Upper lobe of left lung (tissue), 6 donors: ENCODE measurements around the gene PIGP. TPM values are rescaled to one million over a fixed set of nuclear protein-coding genes. Genes with fewer than 3 reads are reported as not detected.

Source experiments
- ATAC-seq, 2 donors: fragments of 200-7000 bp; cut with Tn5 transposase; one replicate each; pipeline ENCODE4 v1.9.1; 2022; ENCODE audit warnings: mild to moderate bottlenecking in 2 of 2, moderate library complexity in 2 of 2; ENCODE audit not compliant: low FRiP score in 2 of 2
- DNase-seq, 2 donors: peaks; one replicate each; pipeline ENCODE4 v3.0.0-alpha.2; 2019 to 2020
- H3K27ac ChIP-seq, 4 donors: fragments of 200-600 bp; sonication (generic); one replicate each; pipeline ENCODE4 v1.5.1; 2016 to 2019
- H3K27me3 ChIP-seq, 4 donors: fragments of 200-600 bp; sonication (generic); one replicate each; pipeline ENCODE4 v1.5.1; 2017 to 2019
- H3K36me3 ChIP-seq, 4 donors: fragments of 200-600 bp; sonication (generic); one replicate each; pipeline ENCODE4 v1.5.1; 2016 to 2019
- H3K4me1 ChIP-seq, 4 donors: fragments of 200-600 bp; sonication (generic); one replicate each; pipeline ENCODE4 v1.5.1; 2018 to 2019
- H3K4me3 ChIP-seq, 4 donors: fragments of 200-600 bp; sonication (generic); one replicate each; pipeline ENCODE4 v1.5.1; 2017 to 2019; ENCODE audit warnings: mild to moderate bottlenecking in 2 of 4, moderate library complexity in 1 of 4
- H3K9me3 ChIP-seq, 4 donors: fragments of 200-600 bp; sonication (generic); one replicate each; pipeline ENCODE4 v1.5.1; 2018 to 2019
- EP300 ChIP-seq, 4 donors: sonication (generic); formaldehyde crosslinking; IDR thresholded peaks; one replicate each; pipeline ENCODE4 v1.5.1; 2017; ENCODE audit warnings: antibody characterized with exemption in 4 of 4, control low read depth in 2 of 4
- POLR2A ChIP-seq, 4 donors: fragments of 450-650 bp; IDR thresholded peaks; one replicate each; pipeline ENCODE4 v1.5.1; 2016 to 2017; ENCODE audit warnings: antibody characterized with exemption in 4 of 4, mild to moderate bottlenecking in 2 of 4
- POLR2AphosphoS5 ChIP-seq, 2 donors: sonication (generic); formaldehyde crosslinking; IDR thresholded peaks; one replicate each; pipeline ENCODE4 v1.5.1; 2017; ENCODE audit warnings: antibody characterized with exemption in 2 of 2
- WGBS, 2 donors: methylation state at CpG; one replicate each; pipeline ENCODE4 v1.1.5; 2017 to 2018; 5-methylcytosine and 5-hydroxymethylcytosine counted together
- total RNA-seq, 6 donors: library from RNA; depleted of rRNA in 4 of 6; stranded (reverse); fragments of >200 nt in 4 of 6; gene quantifications; one replicate each; pipeline versions ENCODE4 v1.1.0 to v1.2.1, GENCODE V29; 2016 to 2021
- TF ChIP-seq, protein P1 (sequence below), 6 experiments: fragments of 450-650 bp in 4 of 6; fragments of 200-600 bp in 2 of 6; sonication (generic) in 2 of 6; IDR thresholded peaks; one replicate each; pipeline ENCODE4 v1.5.1; 2016 to 2019; ENCODE audit warnings: antibody characterized with exemption in 6 of 6
- donor health status: DM: no; HTN: no; CAD: no; lungs with moderate emphysema.
- donor health status: DM: no; HTN: yes; CAD: no; lungs with severe emphysema.

Gene PIGP
- total RNA-seq, 6 donors from 2014 or later, result 3.1 to 33.1 (median 12.6) TPM

DNA sequence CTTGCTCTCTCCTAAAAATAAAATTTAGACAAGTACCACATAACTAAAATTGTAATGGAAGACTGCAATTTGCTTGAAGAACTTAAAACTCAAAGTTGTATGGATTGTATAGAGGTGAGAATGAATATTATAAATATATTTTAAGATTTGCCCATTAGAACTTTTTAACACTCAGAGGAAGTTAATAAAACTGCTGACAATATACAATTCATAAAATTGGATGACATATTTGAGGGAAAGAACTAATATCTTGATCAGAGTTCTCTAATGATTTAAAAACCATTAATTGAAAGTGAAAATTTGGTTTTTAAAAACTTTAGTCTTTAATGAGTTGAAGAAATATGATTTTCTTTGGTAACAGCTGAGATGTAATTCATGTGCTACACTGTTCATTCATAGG lies 21.1 kb upstream of the PIGP start:
- no peak for TF ChIP-seq POLR2AphosphoS5 (IDR thresholded peaks at IDR 0.05)
- TF ChIP-seq, protein P1, sequence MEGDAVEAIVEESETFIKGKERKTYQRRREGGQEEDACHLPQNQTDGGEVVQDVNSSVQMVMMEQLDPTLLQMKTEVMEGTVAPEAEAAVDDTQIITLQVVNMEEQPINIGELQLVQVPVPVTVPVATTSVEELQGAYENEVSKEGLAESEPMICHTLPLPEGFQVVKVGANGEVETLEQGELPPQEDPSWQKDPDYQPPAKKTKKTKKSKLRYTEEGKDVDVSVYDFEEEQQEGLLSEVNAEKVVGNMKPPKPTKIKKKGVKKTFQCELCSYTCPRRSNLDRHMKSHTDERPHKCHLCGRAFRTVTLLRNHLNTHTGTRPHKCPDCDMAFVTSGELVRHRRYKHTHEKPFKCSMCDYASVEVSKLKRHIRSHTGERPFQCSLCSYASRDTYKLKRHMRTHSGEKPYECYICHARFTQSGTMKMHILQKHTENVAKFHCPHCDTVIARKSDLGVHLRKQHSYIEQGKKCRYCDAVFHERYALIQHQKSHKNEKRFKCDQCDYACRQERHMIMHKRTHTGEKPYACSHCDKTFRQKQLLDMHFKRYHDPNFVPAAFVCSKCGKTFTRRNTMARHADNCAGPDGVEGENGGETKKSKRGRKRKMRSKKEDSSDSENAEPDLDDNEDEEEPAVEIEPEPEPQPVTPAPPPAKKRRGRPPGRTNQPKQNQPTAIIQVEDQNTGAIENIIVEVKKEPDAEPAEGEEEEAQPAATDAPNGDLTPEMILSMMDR (IDR thresholded peaks at IDR 0.05), result no peak
- TF ChIP-seq POLR2A (IDR thresholded peaks at IDR 0.05), result no peak
- no peak for TF ChIP-seq EP300 (IDR thresholded peaks at IDR 0.05)

GRCh38 chr21:37088186-37088735 lies 15.4 kb upstream of the PIGP start:
- Histone ChIP-seq H3K4me1 (peaks cover 1 to 14% (median 2%) of the 10 kb centered on the region in 4 donors), H3K27ac (no peak overlapping the region), H3K9me3 (no peaks in the 10 kb centered on the region), H3K36me3 (peaks cover 0 to 13% (median 3%) of the 10 kb centered on the region in 4 donors), H3K4me3 (no peak overlapping the region), H3K27me3 (no peaks in the 10 kb centered on the region)
- TF ChIP-seq EP300 (IDR thresholded peaks at IDR 0.05) (no peak), POLR2AphosphoS5 (IDR thresholded peaks at IDR 0.05) (no peak), POLR2A (IDR thresholded peaks at IDR 0.05) (no peak)
- TF ChIP-seq, protein P1 (IDR thresholded peaks at IDR 0.05), result no peak
- ATAC-seq (no peak), DNase-seq (no peak)
- WGBS, 2 donors, result 55 to 63% methylated on average over 5 of the region's 5 CpGs

More for the DNA sequence above, 21.1 kb upstream of the PIGP start:
- Histone ChIP-seq H3K4me3 (no peak overlapping the region), H3K4me1 (no peaks in the 10 kb centered on the region), H3K27ac (no peak overlapping the region), H3K27me3 (no peaks in the 10 kb centered on the region), H3K9me3 (no peaks in the 10 kb centered on the region), H3K36me3 (peaks cover 6 to 43% (median 13%) of the 10 kb centered on the region in 4 donors)
- ATAC-seq (no peak), DNase-seq (no peak)

DNA sequence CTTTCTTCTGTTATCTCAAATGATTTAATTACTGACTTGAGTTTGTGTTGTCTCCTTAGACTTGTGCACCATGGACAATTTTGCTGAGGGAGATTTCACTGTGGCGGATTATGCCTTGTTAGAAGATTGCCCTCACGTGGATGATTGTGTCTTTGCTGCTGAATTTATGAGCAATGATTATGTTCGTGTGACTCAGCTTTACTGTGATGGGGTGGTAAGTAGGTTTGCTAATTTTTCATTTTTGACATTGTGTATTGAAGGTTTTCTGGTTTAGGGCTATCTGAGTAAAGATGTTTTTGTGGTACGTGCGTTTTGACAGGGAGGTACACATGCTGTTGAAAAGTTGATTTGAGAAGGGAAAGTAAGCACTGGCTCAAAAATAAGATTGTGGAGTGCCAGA lies 14.3 kb upstream of the PIGP start:
- Histone ChIP-seq H3K27ac (no peak overlapping the region), H3K9me3 (no peaks in the 10 kb centered on the region), H3K4me3 (no peak overlapping the region), H3K27me3 (no peaks in the 10 kb centered on the region), H3K4me1 (peaks cover 3 to 18% (median 8%) of the 10 kb centered on the region in 4 donors), H3K36me3 (peaks cover 0 to 13% (median 3%) of the 10 kb centered on the region in 4 donors)
- WGBS, 2 donors, result 65 to 69% methylated on average over 5 of the region's 5 CpGs
- DNase-seq (no peak), ATAC-seq (peak in 1 of 2 donors; percentile 50)
- TF ChIP-seq, protein P1 (IDR thresholded peaks at IDR 0.05), result peak in 1 of 6 experiments; percentile 16
- TF ChIP-seq POLR2AphosphoS5 (IDR thresholded peaks at IDR 0.05) (no peak), EP300 (IDR thresholded peaks at IDR 0.05) (no peak), POLR2A (IDR thresholded peaks at IDR 0.05) (no peak)

DNA sequence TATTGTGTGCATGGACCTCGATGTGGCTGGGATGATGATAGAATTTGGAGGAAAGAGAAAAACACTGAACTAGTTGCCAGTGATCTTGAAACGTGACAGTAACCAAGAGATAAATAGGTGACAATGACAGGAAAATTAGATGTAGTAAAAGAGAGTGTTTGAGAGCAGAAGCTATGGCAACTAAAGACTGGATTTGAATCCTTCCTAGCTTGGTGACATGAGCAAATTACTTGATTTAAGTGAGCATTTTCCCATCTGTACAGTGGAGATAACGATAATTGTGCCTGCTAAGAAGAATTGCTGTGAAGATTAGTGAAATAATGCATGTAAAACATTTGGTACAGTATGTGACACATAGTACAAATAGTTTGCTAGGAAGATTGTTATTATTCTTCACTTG lies 12.9 kb upstream of the PIGP start:
- TF ChIP-seq POLR2A (IDR thresholded peaks at IDR 0.05) (no peak), EP300 (IDR thresholded peaks at IDR 0.05) (no peak)
- Histone ChIP-seq H3K9me3 (no peaks in the 10 kb centered on the region), H3K4me3 (no peak overlapping the region), H3K36me3 (peaks cover 0 to 13% (median 2%) of the 10 kb centered on the region in 4 donors), H3K4me1 (peaks cover 3 to 18% (median 8%) of the 10 kb centered on the region in 4 donors), H3K27me3 (no peaks in the 10 kb centered on the region), H3K27ac (no peak overlapping the region)
- DNase-seq (no peak), ATAC-seq (no peak)
- WGBS, 2 donors, result 83 to 85% methylated on average over 3 of the region's 3 CpGs

- H3K36me3 ChIP-seq, result no peaks in the 10 kb centered on the region
- no peaks in the 10 kb centered on the region for H3K9me3 ChIP-seq
- peaks cover 3 to 18% (median 8%) of the 10 kb centered on the region in 4 donors for H3K4me1 ChIP-seq
- TF ChIP-seq POLR2AphosphoS5 (IDR thresholded peaks at IDR 0.05) (no peak), EP300 (IDR thresholded peaks at IDR 0.05) (no peak), POLR2A (IDR thresholded peaks at IDR 0.05) (no peak)
- TF ChIP-seq, protein P1 (IDR thresholded peaks at IDR 0.05), result no peak
- no peaks in the 10 kb centered on the region for H3K27me3 ChIP-seq
- no peak overlapping the region for H3K27ac ChIP-seq
- DNase-seq (no peak), ATAC-seq (no peak)
- H3K4me3 ChIP-seq, result no peak overlapping the region
Observed at GRCh38 chr21:37082856-37083528, 10.1 kb upstream of the PIGP start.
